ENCODE data around the gene MLYCD.

DNA sequence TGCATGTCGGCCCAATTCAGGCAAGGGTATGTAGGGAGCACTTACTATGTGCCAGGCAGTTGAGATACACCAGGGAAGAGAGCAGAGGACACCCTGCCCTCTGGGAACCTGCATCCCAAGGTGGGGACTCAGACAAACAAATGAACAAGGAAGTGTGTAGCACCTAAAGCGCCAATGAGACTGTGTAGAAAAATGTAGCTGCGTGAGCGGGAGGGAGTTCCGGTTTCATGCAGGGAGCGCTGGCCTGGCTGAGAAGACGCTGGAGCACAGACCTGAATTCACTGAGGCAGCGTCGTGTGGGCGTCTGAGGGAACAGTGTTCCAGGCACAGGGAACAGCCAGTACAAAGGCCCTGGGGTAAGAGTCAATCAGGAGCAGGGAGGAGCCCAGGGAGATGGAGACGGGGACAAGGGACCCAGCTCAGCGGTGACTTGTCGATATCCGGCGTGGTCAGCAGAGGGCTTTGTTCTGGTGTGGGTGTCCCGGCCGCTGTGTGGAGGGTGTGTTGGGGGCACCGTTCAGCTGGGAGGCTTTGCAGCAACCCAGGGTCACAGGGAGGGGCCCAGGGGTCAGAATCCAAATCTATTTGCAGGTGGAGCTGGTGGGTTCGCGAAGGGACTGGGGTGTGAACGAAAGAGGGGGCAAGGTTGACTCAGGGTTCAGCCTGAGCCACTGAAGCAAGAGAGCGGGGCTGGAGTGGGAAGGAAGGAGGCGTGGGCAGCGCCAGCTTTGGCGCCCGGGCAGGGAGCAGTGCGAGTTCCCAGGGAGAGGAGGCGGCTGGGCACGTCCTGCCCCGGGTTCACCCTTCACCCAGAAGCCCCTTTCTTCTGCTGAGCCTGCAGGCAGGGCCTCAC is 36.3 kb downstream of the MLYCD start:
- TF ChIP-seq EZH2 (IDR thresholded peaks at IDR 0.05; ENCODE audit: insufficient read depth, low read length) = no peak
- TF ChIP-seq, protein P1, sequence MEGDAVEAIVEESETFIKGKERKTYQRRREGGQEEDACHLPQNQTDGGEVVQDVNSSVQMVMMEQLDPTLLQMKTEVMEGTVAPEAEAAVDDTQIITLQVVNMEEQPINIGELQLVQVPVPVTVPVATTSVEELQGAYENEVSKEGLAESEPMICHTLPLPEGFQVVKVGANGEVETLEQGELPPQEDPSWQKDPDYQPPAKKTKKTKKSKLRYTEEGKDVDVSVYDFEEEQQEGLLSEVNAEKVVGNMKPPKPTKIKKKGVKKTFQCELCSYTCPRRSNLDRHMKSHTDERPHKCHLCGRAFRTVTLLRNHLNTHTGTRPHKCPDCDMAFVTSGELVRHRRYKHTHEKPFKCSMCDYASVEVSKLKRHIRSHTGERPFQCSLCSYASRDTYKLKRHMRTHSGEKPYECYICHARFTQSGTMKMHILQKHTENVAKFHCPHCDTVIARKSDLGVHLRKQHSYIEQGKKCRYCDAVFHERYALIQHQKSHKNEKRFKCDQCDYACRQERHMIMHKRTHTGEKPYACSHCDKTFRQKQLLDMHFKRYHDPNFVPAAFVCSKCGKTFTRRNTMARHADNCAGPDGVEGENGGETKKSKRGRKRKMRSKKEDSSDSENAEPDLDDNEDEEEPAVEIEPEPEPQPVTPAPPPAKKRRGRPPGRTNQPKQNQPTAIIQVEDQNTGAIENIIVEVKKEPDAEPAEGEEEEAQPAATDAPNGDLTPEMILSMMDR (IDR thresholded peaks at IDR 0.05; ENCODE audit: insufficient read depth, low read depth, low read length) = no peak

Measured in astrocyte (in vitro differentiated cells and primary cell).